Activated CD8-positive, alpha-beta memory T cell treated with anti-CD3 and anti-CD28 coated beads, Interleukin-2, amount 50 U/mL, for 48 hours (primary cell): ENCODE results near the gene ONECUT3.

ENCODE experiments used
- DNase-seq: peaks from one replicate; pipeline ENCODE4 v3.0.0-alpha.2; 2020

ONECUT3 gene

DNA sequence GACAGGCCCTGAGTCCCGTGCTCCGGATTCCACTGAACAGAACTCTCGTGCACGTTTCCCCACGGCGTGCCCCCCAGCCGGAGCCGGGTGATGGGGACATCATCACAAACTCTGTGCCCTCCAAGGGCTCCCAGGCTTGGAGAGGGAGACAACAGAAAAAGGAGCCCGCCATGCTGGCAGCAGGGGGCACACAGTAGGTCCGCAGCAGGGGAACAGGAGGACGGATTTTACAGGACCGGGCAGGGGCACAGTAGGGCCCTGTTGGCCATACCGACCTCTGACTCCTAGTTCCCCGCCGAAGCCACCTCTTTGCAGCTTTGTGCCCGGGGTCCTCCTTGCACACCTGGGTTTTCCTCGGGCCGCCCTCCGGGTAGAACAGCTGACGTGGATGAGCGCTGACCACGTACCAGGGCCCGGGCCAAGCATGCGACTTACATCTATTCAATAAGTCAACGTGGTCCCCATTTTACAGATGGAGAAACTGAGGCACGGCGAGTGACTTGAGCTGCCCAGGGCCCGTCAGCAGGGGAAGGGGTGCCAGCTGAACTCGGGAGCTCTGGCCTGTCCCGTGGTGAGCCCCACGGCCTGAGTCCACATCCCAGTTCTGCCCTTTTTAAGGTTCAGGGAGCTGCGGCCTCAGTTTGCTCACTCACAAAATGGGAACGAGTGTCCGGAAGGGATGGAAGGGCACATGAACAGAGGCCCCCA lies 10.2 kb upstream of the ONECUT3 start:
- DNase-seq: no peak

DNA sequence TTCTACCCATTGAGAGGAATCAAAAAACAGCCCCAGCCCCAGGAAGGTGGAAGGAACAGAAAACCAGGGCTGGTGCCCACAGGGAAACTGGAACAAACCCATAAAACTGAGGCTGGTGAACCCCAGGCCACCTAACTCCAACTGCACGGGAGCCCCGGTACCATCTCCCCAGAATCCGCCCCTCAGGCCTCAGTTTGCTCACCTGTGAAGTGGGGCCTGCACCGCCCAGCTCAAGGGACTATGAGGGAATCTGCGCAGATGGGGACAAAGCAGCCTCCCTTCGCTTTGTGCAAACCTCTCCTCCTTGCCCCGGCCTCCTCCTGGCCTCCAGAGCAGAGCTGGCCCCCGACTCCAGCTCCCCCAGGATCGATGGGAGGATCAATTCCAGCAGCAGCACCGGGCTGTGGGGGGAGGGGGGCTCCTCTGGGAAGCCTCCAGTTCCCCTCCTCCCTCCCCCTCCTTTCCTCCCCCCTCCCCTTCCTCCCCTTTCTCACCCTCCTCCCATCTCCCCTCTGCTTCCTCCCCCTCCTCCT lies 9.1 kb upstream of the ONECUT3 start:
- DNase-seq: no peak

DNA sequence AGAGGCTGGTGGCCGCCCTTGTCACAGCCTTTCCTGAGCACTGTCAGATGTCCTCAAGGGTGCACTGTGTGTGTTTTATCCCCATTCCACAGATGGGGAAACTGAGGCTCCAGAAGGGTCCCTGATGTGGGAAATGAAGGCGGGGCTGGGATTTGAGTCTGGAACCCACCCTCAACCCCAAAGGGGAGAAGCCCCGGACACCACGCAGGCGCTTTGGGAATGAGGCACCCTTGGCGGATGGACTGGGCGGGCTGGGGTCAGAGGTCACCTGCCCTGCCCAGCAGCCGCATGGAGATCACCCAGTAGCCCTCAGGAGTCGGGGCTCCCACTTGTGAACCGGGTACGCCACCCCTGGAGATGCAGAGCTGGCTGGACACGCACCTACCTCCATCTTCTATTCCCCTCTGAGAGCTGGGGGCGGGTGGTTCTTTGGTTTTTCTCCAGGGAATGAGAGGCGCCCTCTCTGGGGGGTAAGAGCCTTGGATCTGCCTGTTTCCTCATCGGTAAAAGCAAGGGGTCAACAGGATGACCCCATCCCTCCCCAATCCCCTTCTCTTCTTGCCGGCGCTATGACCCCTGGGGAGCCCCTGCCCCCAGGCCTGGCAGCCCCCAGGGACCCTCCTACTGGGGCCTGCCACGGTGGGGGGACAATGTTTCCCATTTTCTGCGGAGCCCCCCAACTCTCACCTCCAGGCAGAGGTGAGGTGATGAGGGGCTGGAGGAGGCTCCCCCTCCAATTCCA lies 8.3 kb upstream of the ONECUT3 start:
- no peak for DNase-seq

DNA sequence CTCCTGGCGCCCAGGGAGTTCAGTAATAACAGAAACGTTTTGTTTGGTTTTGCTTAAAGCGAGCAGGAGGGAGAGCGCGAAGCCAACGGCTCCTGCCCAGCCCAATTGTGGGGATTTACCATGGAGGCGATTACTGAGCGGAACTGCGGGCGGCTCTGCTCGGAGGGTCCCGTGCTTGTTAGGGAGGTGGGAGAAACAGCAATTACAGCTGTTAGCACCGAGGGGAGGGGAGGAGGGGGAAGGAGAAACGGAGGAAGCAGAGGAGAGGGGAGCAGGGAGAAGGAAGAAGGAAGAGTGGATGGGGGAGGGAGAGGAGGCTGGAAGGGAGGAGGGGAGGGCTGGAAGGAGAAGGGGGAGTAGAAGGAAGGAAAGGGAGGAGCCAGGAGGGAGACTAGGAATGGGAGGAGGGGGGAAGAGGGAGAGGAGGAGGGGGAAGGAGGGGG lies 7.7 kb upstream of the ONECUT3 start:
- DNase-seq: no peak

DNA sequence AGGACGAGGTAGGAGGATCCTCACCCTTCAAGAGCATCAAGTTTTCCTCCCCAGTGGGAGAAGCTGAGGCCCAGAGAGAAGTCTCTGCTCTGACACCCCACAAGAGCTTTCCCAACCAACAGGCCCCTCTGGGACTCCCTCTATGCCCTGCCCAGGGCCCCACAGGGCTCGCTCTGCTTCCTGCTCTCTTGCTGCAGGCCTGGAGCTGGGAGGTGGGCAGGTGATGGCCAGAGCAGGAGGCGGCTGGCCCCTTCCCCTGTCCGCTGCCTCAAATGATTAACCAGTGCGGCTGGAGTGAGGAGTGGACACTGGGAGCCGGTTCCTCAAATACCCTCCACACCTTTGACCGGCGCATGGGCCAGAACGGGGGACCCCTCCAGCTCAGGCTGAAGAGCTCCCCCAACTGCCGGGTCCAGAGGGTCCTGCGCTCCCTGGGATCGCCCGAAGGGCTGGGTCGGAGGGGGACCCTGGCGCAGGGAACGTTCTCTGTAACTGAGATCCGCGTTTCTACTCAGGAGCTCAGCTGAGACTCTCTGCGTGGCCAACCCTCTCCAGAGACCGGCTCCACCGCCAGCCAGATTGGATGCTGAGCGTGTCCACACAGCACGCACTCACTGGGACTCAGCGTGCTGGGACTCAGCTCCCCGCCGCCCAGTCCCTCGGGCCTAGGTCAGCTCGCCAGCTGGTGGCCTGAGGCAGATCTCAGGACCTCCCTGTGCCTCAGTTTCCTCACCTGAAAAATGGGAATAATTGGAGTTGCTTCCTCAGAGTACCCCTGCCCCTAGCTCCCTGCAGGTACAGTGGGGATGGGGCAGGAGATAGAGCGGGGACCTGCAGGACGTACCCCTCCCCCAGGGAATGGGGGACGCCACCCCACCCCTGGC lies 6.7 kb upstream of the ONECUT3 start:
- DNase-seq: peak; percentile 61

DNA sequence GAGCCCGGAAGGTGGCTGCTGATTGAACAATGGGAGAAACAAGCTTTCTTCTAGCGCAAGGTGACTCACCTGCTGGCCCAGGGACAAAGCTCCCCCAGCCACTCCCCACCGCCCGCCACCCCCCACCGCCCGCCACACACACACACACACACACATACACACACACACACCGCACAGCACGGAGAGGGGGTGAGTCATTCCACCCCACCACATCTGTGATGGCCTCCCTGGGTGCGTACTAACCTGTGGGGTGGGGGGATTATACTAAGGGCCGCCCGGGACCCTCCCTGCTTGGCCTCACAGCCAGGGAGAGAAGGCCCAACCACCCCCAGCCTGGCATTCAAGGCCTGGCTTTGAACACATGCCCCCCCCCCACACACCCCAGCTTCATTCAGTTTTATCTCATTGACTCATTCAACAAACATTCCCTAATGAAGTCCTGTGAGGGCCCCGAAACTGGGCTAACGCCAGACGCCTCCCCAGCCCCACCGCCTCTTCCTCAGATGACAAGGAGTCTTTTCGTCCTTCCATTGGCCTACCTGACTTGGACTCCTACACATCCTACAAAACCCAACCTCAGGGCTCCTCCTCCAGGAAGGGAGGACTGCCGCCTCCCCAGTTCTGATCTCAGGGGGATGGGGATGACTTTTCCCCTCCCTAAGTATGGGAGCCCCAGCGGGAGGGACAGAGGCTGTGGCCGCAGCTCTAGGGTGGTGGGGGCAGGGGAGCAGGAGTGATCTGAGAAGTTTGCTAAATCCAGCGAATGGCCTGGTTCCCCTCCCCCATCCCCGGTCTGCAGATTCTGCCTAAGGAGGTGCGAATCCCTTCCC lies 5.8 kb upstream of the ONECUT3 start:
- DNase-seq: no peak

DNA sequence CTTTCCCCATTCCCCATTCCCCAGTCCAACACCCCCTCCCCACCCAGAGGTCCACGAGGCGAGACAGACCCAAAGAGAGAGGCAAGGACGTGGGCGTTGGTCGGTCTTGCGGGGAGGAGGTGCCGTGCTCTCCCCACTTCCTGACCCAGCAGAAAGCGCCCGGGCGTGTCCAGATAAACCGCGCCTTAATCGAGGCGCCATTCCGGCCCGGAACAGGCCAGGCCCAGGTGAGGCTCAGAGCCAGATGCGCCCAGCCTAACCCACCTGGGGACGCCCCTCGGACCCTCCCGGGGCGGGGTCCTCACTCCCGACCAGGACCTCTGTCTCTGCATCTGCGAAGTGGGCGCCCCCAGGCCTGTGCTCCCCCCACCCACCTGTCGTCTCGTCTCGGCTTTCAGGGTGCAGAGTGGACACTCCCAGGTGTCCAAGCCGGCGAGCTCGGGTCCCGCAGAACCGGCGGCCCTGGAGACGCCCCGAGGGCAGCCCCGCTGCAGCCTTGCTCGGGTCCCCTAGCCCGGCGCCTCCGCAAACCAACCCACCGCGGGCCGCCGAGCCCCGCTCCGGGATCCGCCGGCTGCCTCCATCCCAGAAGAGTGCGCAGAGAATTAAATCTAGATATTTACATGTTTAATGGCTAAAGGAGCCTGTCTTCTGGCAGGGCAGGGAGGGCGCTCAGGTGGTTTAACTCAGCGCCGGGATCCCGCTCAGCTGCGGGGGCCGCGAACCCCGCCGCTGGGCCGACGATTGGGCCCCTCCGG lies 5.0 kb upstream of the ONECUT3 start:
- no peak for DNase-seq

DNA sequence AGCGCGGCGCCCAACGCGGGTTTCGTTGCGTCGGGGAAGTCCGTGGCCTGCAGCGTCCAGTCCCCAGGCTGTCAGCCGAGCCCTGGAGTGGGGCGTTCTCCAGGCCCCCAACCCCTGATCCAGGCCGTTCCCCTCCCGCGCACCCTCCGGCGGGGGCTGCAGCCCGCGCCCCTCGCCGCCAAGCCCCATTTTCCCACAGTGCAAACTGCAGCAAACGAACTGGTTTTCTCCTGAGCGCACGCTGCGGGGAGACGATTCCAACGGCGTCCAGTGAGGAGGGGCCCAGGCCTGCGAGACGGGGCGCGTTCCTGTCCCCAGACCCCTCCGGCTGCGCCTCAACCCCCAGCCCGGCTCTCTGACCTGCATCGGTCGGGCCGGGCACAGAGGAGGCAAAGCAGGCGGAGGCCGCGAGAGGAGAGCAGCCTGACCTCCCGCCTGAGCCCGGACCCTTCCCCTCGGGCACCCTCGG lies 4.4 kb upstream of the ONECUT3 start:
- DNase-seq: no peak

DNA sequence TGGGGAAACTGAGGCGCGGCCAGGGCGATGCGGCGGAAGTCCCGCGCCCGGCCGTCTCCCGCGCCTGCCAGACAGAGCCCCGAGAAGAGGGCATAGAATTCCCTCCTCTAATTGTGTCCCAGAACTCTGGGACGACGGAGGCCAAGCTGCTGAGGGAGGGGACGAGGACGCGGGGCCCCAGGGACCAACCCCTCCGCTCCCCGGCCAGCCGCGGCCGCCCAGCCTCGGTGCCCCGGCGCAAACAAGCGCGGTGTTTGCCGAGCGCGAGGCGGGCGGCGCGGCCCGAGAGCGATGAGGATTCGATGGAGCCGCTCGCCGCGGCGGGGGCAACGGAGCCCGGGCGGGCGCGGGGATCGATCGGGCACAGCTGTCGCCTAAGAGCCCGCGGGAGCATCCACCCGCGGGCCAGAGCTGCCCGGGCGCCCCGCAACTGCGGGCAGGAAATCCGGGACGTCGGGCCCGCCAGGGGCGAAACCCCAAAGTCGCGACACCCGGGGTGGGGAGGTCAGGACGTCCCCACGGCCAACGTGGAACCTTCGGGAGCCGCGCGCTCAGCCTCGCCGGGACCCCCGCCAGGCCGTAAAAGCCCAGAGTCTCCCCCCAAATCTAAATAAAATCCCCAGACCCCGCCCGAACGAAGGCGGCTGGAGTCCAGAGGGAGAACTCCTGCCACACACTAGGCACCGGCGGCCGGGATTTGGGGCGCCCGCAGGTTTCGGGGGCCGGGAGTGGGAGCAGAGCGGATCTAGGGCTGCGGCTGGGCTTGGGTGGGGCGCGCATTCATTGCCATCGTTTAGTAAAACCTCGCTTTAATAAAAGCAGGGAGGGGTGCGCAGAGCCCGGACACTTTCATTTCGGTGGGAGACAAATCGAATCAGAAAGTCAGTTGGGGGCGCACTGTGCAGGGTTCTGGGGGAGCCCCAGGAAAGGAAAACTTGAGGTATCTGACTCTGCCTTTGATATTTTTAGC lies 3.6 kb upstream of the ONECUT3 start:
- no peak for DNase-seq

DNA sequence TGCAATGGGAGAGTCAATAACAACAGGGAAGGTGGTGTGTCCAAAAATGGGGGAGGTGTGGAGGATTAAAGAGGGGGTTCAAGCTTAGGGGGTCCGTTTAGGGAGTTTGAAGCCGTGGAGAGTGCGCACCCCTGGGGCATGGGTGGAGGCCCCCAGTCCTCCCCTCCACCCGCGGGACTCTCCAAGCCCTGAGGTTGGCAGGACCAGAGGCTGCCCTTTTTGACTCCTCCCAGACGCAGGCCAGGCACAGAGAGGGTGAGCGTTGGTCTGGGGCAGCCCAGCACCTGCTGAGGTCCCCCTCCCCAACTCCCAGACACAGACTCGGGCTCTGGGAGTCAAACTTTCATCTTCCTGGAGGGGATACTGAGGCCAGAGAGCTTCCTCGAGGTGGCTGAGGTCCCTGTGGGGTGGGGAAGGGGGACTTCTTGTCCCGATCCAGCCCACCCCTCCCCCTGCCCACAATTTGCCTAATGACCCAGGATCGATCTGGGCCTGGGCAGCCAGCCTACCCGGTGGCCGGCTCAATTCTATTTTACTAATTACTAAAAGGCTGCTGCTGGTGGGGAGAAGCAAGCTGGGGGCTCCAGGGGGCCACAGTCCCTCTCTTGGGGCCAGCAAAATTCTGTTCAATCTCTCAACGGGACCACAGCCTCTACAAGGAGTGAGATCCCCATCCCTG lies 2.8 kb upstream of the ONECUT3 start:
- DNase-seq: no peak

DNA sequence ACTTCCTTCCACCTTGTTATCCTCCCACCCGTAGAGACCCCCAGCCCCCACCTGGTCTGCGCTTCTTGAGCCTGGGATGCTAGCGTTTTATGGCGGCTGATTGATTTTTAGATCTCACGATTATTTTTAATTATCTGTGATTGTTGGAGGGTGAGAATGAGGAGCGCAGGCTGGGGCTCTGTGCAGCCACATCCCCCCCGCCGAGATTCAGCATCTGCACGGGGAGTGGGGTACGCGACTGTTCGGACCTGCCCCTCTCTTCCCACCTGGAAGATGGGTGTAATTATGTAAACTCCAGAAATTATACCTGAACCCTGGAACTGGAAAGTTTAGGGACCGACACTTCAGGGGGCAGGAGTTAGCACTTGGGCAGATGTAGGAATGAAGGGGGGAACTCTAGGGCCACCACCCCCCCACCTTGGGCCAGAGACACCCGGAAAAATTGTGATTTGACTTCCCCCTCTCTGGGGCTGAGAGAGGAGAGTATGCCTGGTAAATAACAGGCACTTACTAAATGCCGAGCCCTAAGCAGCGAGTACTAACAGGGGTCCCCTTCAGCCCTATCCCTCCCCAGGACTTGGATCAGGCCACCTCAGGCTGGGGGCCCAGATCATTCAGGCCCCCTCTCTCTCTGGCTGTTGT lies 1.8 kb upstream of the ONECUT3 start:
- no peak for DNase-seq

DNA sequence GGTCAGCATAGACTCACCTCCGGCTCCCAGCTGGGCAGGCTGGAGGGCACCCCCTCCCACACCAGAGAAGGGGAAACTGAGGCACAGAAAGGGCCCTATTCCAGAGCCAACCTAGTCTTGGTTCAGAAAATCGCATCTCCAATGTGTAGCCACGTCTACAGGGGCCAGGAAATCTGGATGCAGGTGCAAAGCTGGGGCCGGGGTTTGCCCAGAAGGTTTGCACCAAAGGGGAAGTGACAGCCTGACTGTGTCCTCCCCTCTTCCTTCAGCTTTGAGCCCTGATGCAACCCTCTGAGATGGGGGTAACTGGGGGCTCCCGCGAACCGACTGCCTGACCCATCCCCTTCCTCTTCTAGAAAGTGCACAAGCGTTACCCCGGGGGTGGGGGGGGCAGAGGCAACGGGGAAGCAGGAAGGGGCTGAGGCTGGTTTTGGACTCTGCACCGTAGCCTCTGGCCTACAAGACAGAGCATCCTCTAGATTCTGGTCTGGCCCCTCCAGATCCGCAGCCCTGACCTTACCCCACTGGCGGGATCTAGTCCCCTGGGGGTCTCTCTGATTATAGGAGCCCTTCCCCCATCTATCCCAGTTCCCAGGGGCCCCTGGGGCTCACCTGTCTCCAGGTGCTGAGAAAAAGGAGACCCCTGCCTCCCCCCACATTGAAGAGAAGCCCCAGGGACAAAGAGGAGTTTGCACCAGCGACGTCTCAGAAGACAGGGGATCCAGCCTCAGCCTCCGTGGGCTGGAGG lies 1.1 kb upstream of the ONECUT3 start:
- no peak for DNase-seq

DNA sequence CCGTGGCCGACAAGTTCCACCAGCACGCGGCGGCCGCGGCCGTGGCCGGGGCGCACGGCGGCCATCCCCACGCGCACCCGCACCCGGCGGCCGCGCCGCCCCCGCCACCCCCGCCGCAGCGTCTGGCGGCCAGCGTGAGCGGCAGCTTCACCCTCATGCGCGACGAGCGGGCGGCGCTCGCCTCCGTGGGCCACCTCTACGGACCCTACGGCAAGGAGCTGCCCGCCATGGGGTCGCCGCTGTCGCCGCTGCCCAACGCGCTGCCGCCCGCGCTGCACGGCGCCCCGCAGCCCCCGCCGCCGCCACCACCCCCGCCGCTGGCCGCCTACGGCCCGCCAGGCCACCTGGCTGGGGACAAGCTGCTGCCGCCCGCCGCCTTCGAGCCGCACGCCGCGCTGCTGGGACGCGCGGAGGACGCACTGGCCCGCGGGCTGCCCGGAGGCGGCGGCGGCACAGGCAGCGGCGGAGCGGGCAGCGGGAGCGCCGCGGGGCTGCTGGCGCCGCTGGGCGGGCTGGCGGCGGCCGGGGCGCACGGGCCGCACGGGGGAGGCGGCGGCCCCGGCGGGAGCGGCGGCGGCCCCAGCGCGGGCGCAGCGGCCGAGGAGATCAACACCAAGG lies 821 bp downstream of the ONECUT3 start:
- no peak for DNase-seq

DNA sequence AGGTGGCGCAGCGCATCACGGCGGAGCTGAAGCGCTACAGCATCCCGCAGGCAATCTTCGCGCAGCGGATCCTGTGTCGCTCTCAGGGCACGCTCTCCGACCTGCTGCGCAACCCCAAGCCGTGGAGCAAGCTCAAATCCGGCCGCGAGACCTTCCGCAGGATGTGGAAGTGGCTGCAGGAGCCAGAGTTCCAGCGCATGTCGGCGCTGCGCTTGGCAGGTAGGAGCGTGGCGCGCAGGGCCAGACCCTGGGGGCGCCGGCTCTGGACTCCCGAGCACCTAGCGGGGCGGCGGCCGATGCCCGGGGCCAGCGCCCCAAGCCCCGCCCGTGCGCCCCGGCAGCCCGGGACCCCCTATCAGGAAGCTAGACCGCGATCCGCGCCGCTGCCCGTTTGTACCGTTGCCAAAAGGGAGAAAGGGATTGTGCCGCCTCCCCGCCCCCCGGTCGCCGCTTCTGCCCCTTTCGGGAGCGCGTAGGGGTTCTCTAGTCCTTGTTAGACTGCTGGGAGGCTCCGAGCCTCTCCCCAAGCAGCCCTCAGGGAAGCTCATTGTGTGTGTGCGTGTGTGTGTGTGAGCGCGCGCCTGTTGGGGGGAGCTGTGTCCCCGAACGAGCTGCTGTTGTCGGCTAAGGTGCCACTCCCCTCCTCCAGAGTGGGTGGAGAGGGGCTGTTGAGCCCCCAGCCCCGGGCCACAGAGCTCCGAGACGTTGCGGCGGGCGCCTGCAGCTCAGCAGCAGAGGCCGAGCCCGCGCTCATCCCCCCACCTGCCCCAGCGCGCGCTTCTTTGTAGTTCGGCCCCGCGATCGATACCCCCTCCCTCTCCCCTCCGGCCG lies 1.5 kb downstream of the ONECUT3 start:
- DNase-seq: peak; percentile 54

DNA sequence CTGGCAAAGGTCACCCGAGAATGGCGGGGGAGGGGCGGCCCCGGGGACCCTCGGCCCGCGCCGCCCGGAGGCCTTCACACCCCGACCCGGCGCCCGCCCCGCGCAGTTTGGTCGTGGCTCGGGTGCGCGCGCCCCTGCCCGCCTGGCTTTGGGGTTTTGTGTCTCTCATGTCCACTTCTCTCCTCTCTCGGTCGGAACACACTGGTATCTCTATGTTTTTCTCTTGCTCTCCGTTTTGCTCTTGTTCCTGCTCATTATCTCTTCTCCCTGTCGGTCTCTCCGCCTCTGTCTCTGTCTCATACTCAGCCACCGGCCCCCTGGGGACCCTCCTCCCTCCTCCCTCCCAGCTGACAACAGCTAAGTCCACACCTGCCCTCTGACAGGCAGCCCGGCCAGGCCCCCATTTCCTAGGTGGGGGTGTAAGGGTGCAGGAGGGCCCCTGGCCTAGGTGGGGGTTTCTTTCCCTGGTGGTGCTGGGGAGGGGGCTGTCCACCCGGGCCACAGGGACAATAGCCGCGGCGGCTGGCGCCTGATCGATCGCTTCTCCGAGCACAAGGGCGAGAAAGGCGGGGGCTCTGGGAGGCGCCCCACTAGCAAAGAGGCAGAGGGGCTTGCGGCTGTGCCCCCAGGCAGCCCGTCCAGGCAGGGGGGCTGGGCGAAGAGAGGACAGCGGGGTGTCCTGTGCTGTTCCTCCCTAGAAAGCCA lies 2.3 kb downstream of the ONECUT3 start:
- DNase-seq: no peak

DNA sequence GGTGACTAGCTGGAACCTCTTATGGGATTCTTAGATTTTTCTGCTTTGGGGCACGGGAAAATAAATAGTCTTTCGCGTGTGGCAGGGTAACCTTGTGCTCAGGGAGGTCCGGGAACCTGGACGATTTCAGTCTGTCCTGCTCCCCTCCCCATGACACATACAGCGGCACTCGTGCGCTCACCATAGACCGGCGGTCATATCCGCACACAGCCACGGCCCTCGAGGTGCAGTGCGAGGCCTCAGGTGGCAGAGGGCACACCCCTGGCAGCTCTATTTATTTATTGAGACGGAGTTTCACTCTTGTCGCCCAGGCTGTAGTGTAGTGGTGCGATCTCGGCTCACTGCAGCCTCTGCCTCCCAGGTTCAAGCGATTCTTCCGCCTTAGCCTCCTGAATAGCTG lies 3.0 kb downstream of the ONECUT3 start:
- DNase-seq: peak; percentile 55
